Epithelial cell of proximal tubule (primary cell): Measurements from ENCODE around the gene COLEC11. TPM values are rescaled to one million over a fixed set of nuclear protein-coding genes. Genes with fewer than 3 reads are reported as not detected.
"Not testable (repeated sequence)": the region's sequence is repeated elsewhere in the genome, so short reads cannot be mapped to it uniquely, and the experiment has no call there.

ENCODE experiments used
- DNase-seq: peaks from one replicate; pipeline ENCODE4 v3.0.0-alpha.2; 2011; ENCODE audit warnings: low read depth
- H3K4me3 ChIP-seq: 2 replicates; pipeline ENCODE4 v1.5.1; 2011; ENCODE audit warnings: low read depth, mild to moderate bottlenecking, low read length
- total RNA-seq: library from RNA; depleted of rRNA; stranded (reverse); fragments of >200 nt; gene quantifications from 2 replicates; pipeline ENCODE4 v1.2.3, GENCODE V29; 2015
- TF ChIP-seq, protein P1 (sequence below): conservative IDR thresholded peaks from 2 replicates; pipeline ENCODE4 v1.5.1; 2012; ENCODE audit warnings: low read depth, mild to moderate bottlenecking, low read length

COLEC11 gene
- total RNA-seq, 1 donor from 2014 or later: 0.40 TPM

DNA sequence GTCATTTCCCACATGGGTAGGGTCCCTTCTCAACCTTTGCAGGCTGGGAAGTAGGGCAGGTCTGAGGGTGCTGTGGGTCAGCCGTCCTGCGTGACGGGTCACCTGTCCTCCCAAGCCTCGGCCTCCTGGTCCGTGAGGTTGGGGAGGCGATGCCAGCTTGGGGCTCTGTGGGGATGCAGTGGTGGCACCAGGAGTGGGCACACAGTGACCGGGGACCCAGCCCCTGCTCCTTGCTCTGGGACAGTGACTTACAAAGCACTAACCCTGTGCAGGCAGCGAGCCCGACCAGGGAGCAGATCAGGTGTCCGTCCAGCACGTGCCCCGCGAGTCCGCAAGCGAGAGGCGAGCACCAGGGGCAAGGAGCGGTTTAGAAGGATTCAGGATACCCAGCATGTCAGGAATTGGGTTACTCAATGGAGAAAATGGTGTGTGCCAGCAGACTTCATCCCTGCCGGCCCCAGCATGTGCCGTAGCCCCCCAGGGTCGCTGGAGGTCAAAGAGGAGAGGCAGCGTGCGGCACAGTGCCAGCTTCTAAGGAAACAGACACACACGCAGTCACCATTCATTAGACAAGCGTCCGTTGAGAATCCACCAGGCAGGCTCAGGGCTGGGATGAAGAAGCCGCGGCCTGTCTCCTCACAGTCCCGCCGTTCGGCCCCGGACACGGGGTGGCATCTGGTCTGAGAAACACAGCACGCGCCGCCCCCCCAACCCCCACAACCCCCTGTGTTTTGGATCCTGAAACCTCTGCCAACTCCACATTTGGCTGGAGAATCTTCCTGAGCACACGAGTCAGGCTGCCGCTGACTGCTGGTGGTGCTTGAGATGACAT, 11.7 kb downstream of the COLEC11 start:
- DNase-seq: no peak
- TF ChIP-seq, protein P1, sequence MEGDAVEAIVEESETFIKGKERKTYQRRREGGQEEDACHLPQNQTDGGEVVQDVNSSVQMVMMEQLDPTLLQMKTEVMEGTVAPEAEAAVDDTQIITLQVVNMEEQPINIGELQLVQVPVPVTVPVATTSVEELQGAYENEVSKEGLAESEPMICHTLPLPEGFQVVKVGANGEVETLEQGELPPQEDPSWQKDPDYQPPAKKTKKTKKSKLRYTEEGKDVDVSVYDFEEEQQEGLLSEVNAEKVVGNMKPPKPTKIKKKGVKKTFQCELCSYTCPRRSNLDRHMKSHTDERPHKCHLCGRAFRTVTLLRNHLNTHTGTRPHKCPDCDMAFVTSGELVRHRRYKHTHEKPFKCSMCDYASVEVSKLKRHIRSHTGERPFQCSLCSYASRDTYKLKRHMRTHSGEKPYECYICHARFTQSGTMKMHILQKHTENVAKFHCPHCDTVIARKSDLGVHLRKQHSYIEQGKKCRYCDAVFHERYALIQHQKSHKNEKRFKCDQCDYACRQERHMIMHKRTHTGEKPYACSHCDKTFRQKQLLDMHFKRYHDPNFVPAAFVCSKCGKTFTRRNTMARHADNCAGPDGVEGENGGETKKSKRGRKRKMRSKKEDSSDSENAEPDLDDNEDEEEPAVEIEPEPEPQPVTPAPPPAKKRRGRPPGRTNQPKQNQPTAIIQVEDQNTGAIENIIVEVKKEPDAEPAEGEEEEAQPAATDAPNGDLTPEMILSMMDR: no peak
- no peak overlapping the region for H3K4me3 ChIP-seq

DNA sequence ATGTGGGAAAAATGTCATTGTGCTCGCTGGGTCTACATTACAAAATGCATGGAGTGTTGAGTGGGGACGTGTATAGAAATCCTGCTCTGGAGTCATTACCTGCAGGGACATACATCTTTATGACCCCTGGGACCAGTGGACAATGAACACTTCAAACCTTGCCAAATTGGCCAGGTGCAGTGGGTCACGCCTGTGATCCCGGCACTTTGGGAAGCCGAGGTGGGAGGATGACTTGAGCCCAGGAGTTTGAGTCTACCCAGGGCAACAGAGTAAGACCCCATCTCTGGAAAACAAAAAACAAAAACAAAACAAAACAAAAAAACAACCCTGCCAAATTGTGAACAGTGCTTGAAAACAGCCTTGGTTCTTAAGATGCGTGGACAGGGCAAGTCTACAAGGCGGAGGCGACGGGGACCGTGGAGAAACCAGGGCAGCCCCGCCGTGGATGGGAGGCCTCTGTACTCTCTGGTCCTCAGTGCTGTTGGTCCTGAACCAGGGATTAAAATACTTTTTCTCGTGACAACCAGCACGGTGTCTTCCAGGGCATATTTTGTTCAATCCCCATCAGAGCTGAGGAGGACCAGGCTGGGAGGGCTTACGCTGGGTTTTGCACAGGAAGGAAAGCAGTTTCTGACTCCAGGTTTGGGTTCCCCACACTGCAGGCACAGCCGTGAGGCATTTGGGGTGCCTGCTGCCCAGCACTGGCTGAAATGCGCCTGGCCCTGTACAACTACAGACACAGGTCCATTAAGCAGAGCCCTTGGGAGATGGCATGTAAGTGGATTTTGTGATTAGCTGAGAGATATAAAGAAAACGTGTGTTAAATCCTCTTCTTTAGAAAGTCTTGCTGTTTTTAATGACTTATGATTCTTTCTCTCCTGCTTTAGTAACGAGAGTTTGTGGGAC, 13.7 kb downstream of the COLEC11 start:
- no peak overlapping the region for H3K4me3 ChIP-seq
- TF ChIP-seq, protein P1: no peak
- DNase-seq: no peak

DNA sequence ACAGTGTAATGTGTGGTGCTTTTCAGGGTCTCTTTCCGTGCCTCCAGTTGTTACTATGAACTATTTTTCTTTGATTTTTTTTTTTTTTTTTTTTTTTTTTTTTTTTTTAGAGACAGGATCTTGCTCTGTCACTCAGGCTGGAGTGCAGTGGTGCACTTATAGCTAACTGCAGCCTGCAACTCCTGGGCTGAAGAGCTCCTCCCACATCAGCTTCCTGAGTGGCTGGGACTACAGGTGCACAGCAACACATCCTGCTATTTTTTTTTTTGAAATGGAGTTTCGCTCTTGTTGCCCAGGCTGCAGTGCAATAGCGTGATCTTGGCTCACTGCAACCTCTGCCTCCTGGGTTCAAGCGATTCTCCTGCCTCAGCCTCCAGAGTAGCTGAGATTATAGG, 14.4 kb downstream of the COLEC11 start:
- not testable (repeated sequence) for H3K4me3 ChIP-seq, DNase-seq

DNA sequence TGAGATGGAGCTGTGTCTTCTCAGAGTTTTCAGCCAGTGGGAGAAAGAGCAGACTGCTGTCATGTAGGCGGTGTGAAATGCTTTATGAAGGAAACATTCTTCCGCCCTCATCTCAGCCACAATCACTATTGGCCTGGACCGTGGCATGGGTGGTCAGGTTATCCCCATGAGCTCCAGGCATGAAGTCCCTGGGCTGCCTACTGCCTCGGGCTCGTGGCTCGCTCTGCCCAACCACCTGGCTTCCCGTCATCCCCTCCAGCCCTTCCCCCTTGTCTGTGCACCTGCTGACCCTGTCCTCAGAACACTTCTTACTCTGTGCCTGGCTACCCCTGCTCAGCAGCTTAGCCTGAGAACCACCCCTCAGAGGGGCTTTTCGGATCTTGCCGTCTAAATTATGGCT, 15.5 kb downstream of the COLEC11 start:
- no peak for DNase-seq
- TF ChIP-seq, protein P1: no peak
- H3K4me3 ChIP-seq: no peak overlapping the region

DNA sequence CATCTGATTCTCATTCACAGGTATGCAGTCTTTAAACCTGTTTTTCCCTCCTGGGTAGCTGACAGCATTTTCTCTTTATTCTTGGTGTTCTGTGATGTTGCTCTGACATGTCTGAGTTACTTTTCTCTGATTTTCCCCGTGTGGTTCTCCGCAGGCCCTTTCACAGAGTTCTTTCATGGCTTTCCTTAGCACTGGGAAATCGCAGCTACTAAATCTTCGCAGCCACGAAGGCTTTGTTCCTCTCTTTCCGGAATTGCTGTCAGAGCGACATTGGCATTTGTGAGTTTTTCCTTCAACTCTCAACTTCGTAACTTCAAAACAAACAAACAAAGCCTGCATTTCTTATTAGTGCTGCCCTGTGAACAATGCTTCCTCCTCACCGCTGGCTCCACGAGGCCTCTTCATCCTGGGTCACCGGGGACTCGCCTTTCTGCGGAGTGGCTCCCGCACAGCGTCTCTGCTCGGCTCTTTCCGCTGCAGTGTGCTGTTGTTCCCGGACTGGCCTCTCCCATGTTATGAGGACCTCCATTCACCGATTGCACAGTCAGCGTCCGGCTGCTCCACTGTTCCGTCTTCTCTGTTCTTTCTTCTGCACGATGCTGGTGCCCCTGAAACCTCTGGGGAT, 16.1 kb downstream of the COLEC11 start:
- DNase-seq: no peak
- TF ChIP-seq, protein P1: no peak
- no peak overlapping the region for H3K4me3 ChIP-seq

DNA sequence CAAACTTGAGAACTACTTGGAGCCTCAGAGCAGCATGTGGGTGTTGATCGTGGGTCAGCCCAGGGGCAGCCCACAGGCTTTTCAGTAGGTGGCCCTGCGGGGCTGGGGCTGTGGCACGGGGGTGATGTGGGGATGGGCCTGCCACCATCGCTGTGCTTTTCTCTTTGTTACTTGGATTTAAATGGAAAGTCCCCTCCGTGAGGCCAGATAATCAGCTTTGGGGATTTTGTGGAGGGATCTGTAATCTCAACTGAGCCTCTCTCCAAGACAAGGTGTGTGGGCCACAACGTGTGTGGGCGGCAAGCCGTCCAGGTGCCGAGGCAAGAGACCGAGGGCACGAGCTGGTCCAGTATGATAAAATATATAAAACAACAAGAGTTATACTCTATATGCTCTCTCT, 16.7 kb downstream of the COLEC11 start:
- H3K4me3 ChIP-seq: no peak overlapping the region
- no peak for DNase-seq
- TF ChIP-seq, protein P1: no peak
